Endothelial cell (in vitro differentiated cells): ENCODE measurements around the gene CAMTA1. TPM values are rescaled to one million over a fixed set of nuclear protein-coding genes. Genes with fewer than 3 reads are reported as not detected.
"Not testable (repeated sequence)": the region's sequence is repeated elsewhere in the genome, so short reads cannot be mapped to it uniquely, and the experiment has no call there.

Experiments used
- DNase-seq: peaks from one replicate; pipeline ENCODE4 v3.0.0; 2021; ENCODE audit warnings: low spot score
- H3K27ac Mint-ChIP-seq: one replicate; pipeline ENCODE4 v1.8.0; 2021; ENCODE audit warnings: mixed read lengths, inconsistent platforms; ENCODE audit not compliant: unreplicated experiment
- H3K27me3 Mint-ChIP-seq: one replicate; pipeline ENCODE4 v1.8.0; 2021; ENCODE audit warnings: mild to moderate bottlenecking, moderate library complexity, mixed read lengths, inconsistent platforms; ENCODE audit not compliant: unreplicated experiment
- H3K36me3 Mint-ChIP-seq: one replicate; pipeline ENCODE4 v1.8.0; 2021; ENCODE audit warnings: mild to moderate bottlenecking, low read depth, mixed read lengths, inconsistent platforms; ENCODE audit not compliant: unreplicated experiment
- H3K4me1 Mint-ChIP-seq: one replicate; pipeline ENCODE4 v1.8.0; 2021; ENCODE audit warnings: mild to moderate bottlenecking, mixed read lengths, inconsistent platforms; ENCODE audit not compliant: unreplicated experiment
- H3K4me3 Mint-ChIP-seq: one replicate; pipeline ENCODE4 v1.8.0; 2021; ENCODE audit warnings: mild to moderate bottlenecking, mixed read lengths, inconsistent platforms; ENCODE audit not compliant: unreplicated experiment
- H3K9me3 Mint-ChIP-seq: one replicate; pipeline ENCODE4 v1.8.0; 2021; ENCODE audit warnings: mixed read lengths, inconsistent platforms; ENCODE audit not compliant: unreplicated experiment
- total RNA-seq: library from RNA; stranded (reverse); fragmentation: NEBNext Ultra II Directional; extraction: Animal tissue kit (Norgen Biotek cat#: 25700); gene quantifications from one replicate; pipeline ENCODE4 v1.2.1, GENCODE V29; 2021; ENCODE audit not compliant: unreplicated experiment
- TF ChIP-seq, protein P1 (sequence below): fragments of 200-600 bp; sonication (generic); IDR thresholded peaks from one replicate; pipeline ENCODE4 v1.5.0; 2021; ENCODE audit warnings: antibody characterized with exemption; ENCODE audit not compliant: unreplicated experiment

CAMTA1 gene
- total RNA-seq, 1 donor from 2014 or later = 87.3 TPM

- Mint-ChIP-seq H3K4me1 (peaks cover 4% of the 10 kb centered on the region), H3K27ac (no peak overlapping the region), H3K9me3 (no peaks in the 10 kb centered on the region), H3K4me3 (no peak overlapping the region), H3K36me3 (no peaks in the 10 kb centered on the region), H3K27me3 (no peaks in the 10 kb centered on the region)
- TF ChIP-seq, protein P1, sequence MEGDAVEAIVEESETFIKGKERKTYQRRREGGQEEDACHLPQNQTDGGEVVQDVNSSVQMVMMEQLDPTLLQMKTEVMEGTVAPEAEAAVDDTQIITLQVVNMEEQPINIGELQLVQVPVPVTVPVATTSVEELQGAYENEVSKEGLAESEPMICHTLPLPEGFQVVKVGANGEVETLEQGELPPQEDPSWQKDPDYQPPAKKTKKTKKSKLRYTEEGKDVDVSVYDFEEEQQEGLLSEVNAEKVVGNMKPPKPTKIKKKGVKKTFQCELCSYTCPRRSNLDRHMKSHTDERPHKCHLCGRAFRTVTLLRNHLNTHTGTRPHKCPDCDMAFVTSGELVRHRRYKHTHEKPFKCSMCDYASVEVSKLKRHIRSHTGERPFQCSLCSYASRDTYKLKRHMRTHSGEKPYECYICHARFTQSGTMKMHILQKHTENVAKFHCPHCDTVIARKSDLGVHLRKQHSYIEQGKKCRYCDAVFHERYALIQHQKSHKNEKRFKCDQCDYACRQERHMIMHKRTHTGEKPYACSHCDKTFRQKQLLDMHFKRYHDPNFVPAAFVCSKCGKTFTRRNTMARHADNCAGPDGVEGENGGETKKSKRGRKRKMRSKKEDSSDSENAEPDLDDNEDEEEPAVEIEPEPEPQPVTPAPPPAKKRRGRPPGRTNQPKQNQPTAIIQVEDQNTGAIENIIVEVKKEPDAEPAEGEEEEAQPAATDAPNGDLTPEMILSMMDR = no peak
- no peak for DNase-seq
Observed at GRCh38 chr1:6803357-6803756, 18.1 kb downstream of the CAMTA1 start.

DNA sequence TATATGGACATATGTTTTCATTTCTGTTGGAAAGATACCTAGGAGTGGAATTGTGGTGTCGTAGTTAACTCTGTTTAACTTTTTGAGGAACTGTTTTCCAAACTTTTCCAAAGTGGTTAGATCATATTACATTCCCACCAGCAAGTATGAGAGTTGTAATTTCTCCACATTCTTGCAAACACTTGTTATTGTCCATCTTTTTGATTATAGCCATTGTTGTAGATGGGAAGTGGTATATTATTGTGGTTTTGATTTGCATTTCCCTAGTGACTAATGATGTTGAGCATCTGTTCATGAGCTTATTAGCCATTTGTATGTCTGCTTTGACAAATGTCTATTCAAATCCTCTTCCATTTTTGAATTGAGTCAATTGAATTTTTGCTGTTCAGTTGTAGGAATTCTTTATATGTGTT is 19.8 kb downstream of the CAMTA1 start:
- no peak for DNase-seq
- no peaks in the 10 kb centered on the region for H3K27me3 Mint-ChIP-seq
- peaks cover 2% of the 10 kb centered on the region for H3K4me1 Mint-ChIP-seq
- H3K36me3 Mint-ChIP-seq = no peaks in the 10 kb centered on the region
- no peak overlapping the region for H3K4me3 Mint-ChIP-seq
- H3K27ac Mint-ChIP-seq = no peak overlapping the region
- H3K9me3 Mint-ChIP-seq = no peaks in the 10 kb centered on the region
- TF ChIP-seq, protein P1 = no peak

DNA sequence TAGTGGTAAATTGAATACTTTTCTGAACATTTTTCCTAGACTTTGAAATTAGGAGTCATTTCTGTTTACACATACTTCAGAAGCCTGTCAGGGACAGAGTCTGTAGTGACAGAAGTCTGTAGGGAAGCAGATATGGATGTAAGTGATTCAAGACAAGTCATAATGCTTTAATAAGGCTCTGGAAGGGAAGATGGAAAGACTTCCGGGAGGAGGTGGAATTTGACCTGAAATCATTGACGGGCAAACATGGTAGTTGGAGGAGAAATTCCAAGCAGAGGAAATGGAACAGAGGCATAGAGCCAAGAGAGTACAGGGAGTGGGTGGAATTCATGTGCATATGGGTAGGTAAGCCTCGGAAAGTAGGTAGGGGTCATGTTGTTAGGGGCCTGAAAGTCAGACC is 22.5 kb downstream of the CAMTA1 start:
- TF ChIP-seq, protein P1 = no peak
- H3K9me3 Mint-ChIP-seq = no peaks in the 10 kb centered on the region
- H3K27ac Mint-ChIP-seq = no peak overlapping the region
- no peaks in the 10 kb centered on the region for H3K36me3 Mint-ChIP-seq
- no peaks in the 10 kb centered on the region for H3K27me3 Mint-ChIP-seq
- no peak overlapping the region for H3K4me3 Mint-ChIP-seq
- H3K4me1 Mint-ChIP-seq = peaks cover 4% of the 10 kb centered on the region
- DNase-seq = no peak

DNA sequence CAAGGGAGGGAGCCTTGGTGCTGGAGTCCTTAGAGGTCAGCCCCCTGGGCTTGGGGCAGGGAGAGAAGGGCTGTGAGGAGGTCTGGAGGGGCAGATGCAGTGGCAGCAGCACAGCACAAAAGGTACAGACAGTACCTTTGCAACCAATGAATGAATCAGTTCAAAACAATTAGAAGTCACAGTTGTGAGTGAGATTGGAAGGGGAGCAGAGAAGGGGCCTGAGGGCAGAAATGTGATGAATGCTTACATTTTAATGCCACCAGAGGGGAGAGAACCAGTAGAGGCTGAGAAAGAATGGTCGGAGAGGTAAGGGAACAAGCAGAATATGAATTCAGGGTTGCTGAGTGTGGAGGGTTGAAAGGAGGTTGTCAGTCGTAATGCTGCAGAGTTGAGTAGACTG is 24.2 kb downstream of the CAMTA1 start:
- no peaks in the 10 kb centered on the region for H3K9me3 Mint-ChIP-seq
- no peak for DNase-seq
- H3K27ac Mint-ChIP-seq = no peak overlapping the region
- no peak overlapping the region for H3K4me3 Mint-ChIP-seq
- H3K27me3 Mint-ChIP-seq = no peaks in the 10 kb centered on the region
- TF ChIP-seq, protein P1 = no peak
- no peaks in the 10 kb centered on the region for H3K36me3 Mint-ChIP-seq
- peaks cover 4% of the 10 kb centered on the region for H3K4me1 Mint-ChIP-seq

DNA sequence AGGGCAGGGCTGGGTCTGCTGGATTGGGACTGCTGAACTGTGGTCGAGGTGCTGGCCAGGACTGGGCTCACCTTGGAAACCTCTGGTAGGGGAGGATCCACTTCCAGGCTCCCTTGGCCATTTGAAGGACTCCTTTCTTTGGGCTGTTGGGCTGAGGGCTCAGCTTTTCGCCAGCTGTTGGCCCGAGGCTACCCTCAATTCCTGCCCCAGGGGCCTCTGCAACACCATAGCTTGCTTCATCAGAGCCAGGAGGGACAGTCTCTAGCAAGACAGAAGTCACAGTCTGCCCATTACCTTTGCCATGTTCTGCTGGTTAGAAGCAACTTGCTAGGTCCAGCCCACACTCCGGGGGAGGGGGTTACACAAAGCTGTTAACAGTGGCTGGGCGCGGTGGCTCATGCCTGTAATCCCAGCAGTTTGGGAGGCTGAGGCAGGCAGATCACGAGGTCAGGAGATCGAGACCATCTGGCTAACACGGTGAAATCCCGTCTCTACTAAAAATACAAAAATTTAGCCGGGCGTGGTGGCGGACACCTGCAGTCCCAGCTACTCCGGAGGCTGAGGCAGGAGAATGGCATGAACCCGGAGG is 25.0 kb downstream of the CAMTA1 start:
- H3K4me3 Mint-ChIP-seq, H3K36me3 Mint-ChIP-seq, DNase-seq, H3K27ac Mint-ChIP-seq, H3K27me3 Mint-ChIP-seq, H3K4me1 Mint-ChIP-seq, H3K9me3 Mint-ChIP-seq: not testable (repeated sequence)
